CD4-positive, alpha-beta T cell treated with Interleukin-4 for 1 hour (primary cell): ENCODE data around the gene GNL3L.
"Not testable (repeated sequence)": the region's sequence is repeated elsewhere in the genome, so short reads cannot be mapped to it uniquely, and the experiment has no call there.

Source experiments
- DNase-seq, 2 donors: peaks; one replicate each; pipeline ENCODE4 v3.0.0-alpha.2; 2020 to 2022

GNL3L gene

GRCh38 chrX:54561622-54562021 is 31.6 kb downstream of the GNL3L start:
- DNase-seq, result no peak

DNA sequence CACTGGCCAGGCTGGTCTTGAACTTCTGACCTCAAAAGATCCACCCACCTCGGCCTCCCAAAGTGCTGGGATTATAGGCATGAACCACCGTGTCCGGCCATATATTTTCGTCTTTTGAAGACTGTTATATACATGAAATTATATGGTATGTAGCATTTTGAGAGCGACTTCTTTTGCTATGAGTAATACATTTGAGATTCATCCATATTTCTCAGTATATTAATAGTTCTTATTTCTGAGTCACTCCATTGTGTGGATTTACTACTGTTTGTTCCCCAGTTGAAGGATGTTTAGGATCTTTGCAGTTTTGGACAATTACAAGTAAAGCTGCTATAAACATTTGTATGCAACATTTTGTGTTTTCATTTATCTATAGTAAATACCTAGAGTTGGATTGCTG is 34.9 kb downstream of the GNL3L start:
- no peak for DNase-seq

DNA sequence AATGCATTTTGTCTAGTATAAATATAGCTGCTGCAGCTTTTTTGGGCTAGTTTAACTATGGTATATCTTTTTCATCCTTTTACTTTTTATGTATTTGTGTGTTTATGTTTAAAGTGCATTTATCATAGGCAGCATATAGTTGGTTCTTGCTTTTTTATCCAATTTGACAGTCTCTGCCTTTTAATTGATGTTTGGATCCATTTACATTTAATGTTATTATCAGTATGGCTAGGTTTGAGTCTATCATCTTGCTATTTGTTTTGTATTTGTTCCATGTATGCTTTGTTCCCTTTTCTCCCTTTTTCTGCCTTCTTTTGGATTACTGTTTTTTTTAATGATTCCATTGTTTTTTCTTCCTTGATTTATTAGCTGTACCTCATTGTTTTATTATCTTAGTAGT is 40.3 kb downstream of the GNL3L start:
- no peak for DNase-seq

DNA sequence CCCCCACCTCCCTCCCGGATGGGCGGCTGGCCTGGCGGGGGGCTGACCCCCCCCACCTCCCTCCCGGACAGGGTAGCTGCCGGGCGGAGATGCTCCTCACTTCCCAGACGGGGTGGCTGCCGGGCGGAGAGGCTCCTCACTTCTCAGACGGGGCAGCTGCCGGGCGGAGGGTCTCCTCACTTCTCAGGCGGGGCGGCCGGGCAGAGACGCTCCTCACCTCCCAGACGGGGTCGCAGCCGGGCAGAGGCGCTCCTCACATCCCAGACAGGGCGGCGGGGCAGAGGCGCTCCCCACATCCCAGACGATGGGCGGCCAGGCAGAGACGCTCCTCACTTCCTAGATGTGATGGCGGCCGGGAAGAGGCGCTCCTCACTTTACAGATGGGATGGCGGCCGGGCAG is 42.6 kb downstream of the GNL3L start:
- not testable (repeated sequence) for DNase-seq

DNA sequence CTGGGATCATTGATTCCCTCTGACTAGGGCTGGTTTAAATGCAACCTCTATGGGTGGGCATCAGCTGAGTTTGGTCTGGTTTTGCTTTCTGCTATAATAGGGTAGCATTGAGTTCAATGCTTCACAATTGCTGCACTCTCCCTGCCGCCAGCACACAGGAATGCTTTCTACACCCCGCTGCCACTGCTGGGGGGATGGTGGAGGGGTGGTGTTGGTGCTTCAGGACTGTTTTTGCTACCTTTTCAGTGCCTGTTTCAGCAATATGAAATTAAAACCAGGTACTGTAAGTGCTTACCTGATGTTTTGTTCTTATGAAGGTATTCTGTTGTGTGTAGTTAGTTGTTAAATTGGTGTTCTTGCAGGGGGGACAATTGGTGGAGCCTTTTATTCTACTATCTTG is 67.7 kb downstream of the GNL3L start:
- DNase-seq, result no peak

DNA sequence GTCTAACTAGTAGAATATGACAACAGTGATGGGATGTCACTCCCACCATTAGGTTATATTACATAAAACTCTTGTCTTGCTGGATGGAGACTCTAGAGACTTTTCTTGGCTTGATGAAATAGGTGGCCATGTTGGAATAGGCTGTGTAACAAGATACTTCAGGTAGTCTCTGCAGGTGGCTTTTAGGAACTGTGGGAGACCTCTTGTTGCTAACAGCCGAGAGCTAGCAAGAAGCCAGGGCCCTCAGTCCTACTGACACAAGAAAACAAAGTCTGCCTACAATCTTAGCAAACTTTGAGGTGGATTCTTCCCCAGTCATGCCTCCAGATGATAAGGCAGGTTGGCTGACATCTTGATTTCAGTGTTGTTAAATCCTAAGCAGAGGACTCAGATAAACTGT is 72.5 kb downstream of the GNL3L start:
- DNase-seq, result no peak
